GM19193 (cell line): ENCODE results near the gene UQCRHL.
A peak's percentile ranks its signal among the peaks of the same experiment; 100 is the strongest.

ENCODE experiments used
- POLR2A ChIP-seq: IDR thresholded peaks from 4 replicates; pipeline ENCODE4 v1.6.1; 2011; ENCODE audit not compliant: insufficient read depth, insufficient read length; ENCODE audit errors: extremely low read depth

The UQCRHL gene

DNA sequence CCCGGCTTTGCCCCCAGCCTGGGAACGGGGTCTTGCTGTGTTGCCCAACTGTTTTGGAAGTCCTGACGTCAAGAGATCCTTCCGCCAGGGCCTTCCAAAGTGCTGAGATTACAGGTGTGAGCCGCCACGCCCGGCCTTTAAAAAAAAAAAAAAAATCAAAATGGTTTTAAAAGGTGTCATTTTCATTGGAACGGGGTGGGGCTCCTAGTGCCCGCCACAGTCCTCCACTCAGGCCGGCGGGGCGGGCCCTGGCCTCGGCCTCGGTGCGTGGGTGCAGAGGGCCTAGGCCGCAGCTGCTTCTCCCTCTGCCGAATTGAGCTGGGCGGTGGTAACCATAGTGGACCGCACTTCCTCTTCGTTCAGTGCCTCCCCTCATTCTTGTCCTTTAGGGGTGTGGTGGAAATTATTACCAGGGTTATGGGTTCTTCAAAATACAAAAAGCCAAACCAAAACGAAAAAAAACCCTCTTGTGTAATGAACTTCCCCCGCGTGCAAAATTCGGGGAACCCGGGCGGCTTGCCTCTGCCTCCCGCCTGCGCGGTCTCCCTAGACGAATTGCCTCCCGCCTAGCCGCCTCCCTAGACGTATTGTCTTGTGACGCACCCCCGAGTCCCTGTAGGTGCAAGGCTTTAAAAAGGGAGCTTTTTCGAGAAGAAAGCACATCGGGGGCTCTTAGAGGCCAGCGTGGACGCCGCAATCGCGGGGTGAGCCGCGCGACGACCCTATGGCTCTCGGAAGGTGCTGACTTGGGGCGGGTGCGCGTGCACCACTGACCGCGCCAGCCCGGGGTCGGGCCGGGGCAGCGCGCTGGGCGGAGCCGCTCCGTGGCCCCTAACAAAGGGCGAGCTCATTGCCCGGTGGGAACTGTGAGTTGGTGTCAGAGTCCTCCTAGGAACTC is 29.6 kb upstream of the UQCRHL start:
- peak; percentile 24 for TF ChIP-seq POLR2A

DNA sequence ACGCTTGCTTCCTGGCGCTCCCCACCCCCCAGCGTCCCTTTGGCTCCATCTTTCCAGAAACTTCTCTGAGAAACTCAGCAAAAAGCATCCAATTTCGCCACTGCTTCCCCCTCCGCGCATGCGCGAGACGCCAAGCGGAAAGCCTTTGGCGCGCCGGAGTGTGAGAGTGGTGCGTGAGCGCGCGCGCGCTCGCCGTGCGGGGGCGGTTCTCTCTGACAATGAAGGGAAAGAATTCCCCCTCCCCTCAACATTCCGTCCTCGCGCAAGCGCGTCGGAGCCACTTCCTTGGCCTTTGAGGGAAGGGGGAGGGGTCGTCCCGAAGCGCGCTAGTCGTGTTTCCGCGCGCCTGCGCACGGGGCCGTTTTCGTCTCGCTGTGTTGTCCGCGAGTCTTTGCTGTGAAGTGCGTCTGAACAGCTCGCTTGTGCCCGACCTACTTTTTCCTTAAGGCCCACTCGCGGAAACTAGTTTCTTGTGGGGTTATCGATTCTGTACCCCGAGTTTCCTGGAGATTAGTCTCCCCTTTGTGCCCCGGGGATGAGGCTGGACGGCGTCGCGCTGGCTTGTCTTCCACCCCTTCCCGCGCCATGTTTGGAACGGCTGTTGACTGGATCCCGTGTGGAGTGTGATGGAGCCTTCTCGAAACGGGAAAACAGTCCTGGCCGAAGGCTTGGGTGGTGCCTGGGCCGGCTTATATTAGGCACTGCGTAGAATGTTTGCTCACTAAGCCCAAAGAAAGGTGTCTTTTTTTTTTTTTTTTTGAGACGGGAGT is 28.5 kb upstream of the UQCRHL start:
- peak; percentile 67 for TF ChIP-seq POLR2A

DNA sequence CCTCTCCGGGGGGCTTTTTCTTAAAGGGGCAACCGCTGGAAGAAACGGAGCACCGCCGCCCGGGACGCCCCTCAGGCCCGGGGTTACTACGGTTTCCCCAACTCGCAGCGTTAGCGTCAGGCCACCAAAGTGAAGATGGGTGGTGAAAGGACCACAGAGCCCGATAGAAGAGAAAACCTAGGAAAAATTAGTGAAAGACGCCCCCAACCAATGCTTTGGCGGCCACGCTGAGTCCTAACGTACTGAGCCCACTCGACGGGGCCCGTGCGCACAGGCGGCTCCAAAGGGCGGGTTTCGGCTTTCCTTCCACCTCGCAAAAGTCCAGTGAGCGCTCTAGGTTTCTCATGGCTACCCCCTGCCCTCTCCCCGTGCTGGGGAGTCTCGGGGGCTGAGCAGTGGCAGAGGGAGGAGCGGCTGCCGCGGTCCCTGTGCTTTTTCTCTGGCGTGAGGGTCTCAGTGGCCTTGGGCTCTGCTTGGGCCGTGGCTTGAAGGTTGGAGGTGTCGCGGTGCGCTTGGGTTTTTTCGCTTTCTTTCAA is 27.8 kb upstream of the UQCRHL start:
- TF ChIP-seq POLR2A, result no peak

DNA sequence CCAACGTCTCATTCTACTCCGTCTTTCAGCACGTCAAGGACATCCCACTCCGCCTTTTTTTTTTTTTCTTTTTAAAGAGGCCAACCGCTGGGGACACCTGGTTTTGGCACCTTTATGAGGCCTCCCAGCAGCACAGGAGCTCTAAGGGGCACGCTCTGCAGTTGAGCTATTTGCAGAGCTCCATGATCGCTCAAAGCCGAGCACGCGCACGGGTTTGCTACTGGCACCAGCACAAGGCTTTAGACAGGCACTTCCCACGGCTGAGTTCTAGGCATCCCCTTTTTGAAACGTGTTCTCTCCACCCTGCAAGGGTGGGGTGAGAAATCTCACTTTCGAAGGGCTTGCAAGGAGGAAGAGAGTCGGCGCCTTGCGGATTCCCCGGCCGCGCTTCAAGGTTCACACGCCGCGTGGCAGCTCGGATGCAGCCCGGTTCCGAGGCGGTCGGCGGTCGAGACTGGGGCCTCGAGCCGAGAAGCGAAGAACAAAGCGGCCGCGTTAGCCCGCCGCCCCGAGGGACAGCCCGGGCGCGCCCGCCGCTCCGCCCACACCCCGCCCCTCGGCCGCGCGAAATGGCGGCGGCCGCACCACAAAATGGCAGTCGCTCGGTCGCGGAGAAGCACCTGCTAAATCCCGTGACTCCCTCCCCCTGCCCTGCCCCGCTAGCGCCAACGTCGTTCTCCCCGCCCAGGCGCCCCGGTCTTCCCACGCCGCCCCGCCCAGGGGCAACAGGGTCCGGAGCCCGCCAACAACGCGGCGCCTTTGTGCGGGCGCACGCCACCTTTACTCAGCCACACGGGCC is 27.2 kb upstream of the UQCRHL start:
- peak; percentile 83 for TF ChIP-seq POLR2A

DNA sequence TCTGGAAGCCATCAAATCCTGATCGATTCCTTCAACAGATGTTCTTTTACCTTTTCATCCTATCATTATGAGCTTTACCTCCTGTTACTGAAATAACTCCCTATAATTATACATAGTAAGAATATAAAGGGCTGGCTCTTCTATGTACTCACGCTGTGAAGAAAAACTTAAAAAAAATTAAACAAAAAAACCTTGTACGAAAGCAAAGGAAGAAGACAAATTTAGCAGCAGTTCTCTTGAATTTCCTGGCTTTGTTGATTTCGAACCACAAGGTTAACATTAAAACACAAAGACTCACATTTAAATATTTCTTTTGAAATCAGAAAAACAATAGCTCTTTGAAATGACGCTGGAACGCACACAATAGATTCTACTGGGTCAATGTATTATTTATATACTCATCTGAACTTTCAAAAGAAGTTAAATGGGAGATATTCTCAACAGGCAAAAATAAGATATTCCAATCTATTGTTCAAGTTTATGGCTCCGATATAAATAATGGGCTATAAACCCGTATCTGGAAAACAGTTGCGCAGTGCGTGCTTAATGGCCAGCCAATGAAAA is 26.5 kb upstream of the UQCRHL start:
- no peak for TF ChIP-seq POLR2A

DNA sequence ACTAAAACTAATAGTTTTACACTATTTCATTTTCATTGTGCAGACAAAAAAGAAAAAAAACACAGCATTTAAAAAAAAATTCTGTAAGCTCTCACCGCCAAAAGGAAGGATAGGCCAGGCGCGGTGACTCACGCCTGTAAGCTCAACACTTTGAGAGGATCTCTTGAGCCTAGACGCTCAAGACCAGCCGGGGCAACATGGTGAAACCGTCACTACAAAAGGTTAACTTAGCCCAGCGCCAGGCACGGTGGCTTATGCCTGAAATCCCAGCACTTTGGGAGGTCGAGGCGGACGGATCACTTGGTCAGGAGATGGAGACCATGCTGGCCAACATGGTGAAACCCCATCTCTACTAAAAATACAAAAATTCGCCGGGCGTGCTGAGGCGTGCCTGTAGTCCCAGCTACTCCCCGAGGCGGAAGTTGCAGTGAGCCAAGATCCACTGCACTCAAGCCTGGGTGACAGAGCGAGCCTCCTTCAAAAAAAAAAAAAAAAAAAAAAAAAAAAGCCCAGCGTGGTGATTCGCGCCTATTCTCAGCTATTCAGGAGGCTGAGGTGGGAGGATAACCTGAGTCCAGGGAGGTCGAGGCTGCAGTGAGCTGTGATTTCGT is 25.7 kb upstream of the UQCRHL start:
- no peak for TF ChIP-seq POLR2A

DNA sequence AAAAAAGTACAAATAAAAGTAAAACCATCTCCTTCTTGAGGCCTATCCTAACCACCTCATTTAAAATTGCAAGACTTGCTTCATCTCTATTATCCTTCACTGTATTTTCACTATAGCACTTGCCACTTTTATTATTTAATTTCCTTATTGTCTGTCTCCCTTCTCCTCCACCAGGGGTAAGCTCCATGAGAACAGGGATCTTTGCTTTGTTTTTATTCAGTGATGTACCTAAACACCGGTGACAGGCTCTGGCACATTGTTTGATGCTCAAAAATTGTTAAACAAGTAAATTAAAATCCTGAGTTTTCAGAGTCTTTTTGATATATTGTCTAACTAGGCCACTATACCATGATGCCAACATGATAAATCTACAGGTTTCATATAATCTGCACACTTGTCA is 22.8 kb upstream of the UQCRHL start:
- TF ChIP-seq POLR2A, result no peak

DNA sequence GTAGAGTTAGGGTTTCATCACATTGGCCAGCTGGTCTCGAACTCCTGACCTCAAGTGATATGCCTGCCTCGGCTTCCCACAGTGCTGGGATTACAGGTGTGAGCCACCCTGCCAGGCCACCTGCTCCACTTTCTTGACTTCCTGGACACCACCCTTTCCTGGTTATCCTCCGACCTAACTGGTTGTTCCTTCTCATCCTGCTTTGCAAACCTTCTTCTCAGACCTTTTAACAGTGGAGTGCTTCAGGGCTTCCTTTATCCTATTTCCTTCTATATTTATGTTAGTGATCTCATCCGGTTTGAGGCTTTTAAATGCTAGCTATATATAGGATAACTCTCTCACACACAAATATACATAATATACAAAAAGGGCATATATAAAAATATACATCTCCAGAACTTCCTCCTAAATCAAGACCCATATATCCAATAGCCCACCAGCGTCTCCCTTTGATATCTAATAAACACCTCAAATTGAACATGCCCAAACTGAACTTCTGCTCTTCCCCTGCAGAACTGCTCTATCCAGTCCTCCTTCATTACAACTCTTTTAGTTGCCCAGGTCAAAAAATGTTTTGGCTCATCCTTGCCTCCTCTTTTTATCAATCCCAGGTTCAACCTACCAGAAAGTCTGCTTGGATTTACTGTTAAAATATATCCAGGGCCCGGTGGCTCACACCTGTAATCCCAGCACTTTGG is 19.5 kb upstream of the UQCRHL start:
- TF ChIP-seq POLR2A, result no peak

DNA sequence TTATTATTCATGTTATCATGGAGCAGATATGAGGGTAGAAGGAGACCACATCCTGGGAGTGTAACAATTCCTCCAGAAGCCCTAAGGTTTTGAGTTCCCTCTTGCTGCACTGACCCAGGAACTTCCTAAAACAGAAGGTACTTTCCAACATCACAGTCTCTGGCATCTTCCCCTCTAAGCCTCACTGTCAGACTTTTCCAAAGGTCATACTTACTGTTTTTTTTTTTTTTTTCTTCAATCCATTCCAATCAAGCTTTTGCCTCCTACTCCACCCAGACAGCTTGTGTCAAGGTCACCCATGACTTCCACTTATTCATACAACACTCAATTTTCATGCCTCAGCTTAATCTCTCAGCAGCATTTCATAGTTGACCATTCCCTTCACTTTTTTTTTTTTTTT is 18.4 kb upstream of the UQCRHL start:
- no peak for TF ChIP-seq POLR2A

DNA sequence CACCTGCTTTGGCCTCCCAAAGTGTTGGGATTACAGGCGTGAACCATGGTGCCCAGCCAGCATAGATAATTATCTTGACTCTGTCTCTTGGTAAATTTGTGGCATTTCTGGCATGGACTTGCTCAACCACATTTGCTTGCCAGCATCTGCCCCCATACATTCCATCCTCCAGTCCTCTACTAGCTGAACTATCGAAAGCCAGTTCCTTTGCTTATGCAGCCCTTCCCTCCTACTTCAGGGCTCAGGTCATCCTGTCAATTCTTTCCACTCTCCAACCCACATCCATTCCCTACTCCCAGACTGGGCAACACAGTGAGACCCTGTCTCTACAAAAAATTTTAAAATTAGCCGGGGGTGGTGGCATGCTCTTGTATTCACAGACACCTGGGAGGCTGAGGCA is 13.0 kb upstream of the UQCRHL start:
- no peak for TF ChIP-seq POLR2A

DNA sequence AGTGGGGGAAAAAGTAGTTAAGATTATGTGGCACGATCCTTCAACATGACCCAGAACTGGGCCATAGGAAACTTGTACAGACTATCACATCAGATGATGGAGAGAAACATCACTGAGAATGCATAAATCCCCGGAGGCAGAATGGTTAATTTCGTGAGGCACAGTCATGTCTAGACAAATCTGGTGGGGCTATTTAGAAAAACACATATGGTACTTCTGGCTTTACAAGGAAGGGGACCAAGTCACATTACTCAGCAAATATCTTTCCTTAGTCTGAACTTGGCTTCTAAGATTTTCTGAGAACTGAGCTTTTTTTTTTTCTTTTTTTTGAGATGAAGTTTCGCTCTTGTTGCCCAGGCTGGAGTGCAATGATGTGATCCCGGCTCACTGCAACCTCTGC is 9.2 kb upstream of the UQCRHL start:
- no peak for TF ChIP-seq POLR2A

DNA sequence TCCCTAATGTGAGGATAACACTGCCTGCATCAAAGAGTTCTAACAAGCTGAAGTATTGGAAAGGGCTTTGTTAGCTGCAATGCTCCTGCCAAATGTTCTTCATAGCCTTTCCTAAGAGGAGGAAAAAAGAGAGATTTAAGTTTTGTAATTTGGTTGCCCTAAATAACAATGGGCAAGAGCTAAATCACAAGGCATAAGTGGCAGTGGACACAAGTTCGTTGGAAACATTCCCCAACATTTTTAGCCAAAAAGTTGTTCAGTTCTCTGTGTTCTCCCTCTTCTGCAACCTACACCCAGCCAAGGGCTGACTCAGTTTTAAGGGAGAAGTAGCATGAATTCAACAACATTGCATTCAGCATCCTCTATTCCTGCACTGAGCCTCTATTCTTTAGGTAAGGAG is 2.6 kb upstream of the UQCRHL start:
- TF ChIP-seq POLR2A, result no peak

DNA sequence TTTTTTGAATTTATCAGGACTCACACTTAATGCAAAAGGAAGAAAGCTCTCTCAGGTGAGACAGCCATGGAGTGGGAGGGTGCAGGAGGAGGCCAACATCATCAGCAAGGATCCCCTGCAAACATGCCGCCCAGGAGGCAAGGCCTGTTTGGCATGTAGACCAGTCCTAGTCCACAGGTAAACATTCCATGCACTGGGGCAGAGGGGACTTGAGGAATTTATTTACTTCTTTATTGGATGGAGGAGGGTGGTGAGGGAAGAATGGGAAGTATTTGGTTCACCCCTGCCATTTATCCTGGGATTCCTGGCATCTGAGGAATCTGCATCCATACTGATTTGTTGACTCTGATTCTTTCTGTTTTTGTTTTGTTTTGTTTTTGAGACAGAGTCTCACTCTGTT is 1.5 kb upstream of the UQCRHL start:
- no peak for TF ChIP-seq POLR2A

DNA sequence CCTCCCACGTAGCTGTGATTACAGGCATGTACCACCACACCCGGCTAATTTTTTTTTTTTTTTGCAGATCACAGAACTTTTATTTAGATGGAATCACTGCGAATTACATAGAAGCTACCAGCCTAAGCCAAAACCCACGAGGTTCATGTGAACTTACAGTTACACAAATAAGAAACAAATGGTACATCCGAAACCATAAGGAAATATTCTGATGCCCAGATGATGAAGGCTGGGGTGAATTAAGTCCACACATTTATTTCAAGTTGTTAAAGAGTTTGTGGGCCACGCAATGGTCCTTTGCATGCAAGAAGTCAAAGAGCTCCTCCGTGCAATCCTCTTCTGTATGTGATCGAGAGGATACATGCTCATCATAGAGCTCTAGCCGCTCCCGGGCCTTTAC is 328 bp downstream of the UQCRHL start:
- no peak for TF ChIP-seq POLR2A
